Panc1 (cell line): Measurements from ENCODE around the gene NNT. TPM values are rescaled to one million over a fixed set of nuclear protein-coding genes. Genes with fewer than 3 reads are reported as not detected.

ENCODE experiments used
- ATAC-seq: fragments of 200-7000 bp; cut with Tn5 transposase; 2 replicates; pipeline ENCODE4 v1.9.1; 2020; ENCODE audit warnings: mild to moderate bottlenecking, moderate library complexity
- BruUV-seq: library from RNA; stranded (reverse); fragments of 400-500 nt; replicated peaks from 2 replicates; lab custom pipeline; 2021; lab: Mats Ljungman, UMichigan
- CTCF ChIA-PET: fragments of 300-600 bp; sonication (Branson Sonifier 250); formaldehyde crosslinking; loops from one replicate; lab custom pipeline; 2022; ENCODE audit warnings: antibody characterized with exemption; lab: Charles Lee
- POLR2A ChIA-PET: fragments of 300-600 bp; sonication (Branson Sonifier 250); formaldehyde crosslinking; loops from one replicate; lab custom pipeline; 2022; ENCODE audit warnings: antibody characterized with exemption; lab: Charles Lee
- DNase-seq: peaks from one replicate; pipeline ENCODE4 v3.0.0-alpha.2; 2010; ENCODE audit warnings: low read depth, low spot score
- H3K27ac ChIP-seq: 2 replicates; pipeline ENCODE4 v1.5.1; 2011; ENCODE audit warnings: mild to moderate bottlenecking, low read length, inconsistent platforms
- H3K27me3 ChIP-seq: fragments of 200-500 bp; sonication (Bioruptor generic); 2 replicates; pipeline ENCODE4 v1.6.0; 2014; ENCODE audit warnings: low read length, inconsistent platforms; ENCODE audit not compliant: control insufficient read depth, insufficient read depth
- H3K36me3 ChIP-seq: fragments of 200-500 bp; sonication (Bioruptor generic); 2 replicates; pipeline ENCODE4 v1.5.1; 2014; ENCODE audit warnings: inconsistent platforms, mild to moderate bottlenecking, low read length, moderate library complexity; ENCODE audit not compliant: control insufficient read depth, insufficient read depth
- H3K4me1 ChIP-seq: 2 replicates; pipeline ENCODE4 v1.5.1; 2011; ENCODE audit warnings: inconsistent platforms, mild to moderate bottlenecking, low read length, moderate library complexity; ENCODE audit not compliant: control insufficient read depth, insufficient read depth
- H3K4me3 ChIP-seq, 2 experiments: 2 replicates each; pipeline ENCODE4 v1.5.1; 2011 to 2012; ENCODE audit warnings: low read depth in 2 of 2, low read length in 2 of 2, mild to moderate bottlenecking in 2 of 2, inconsistent platforms in 1 of 2, moderate library complexity in 1 of 2
- H3K9me3 ChIP-seq: fragments of 200-500 bp; sonication (Bioruptor generic); 2 replicates; pipeline ENCODE4 v1.5.1; 2014; ENCODE audit warnings: low read depth, mild to moderate bottlenecking, inconsistent platforms, low read length, moderate library complexity; ENCODE audit not compliant: control insufficient read depth, insufficient read depth
- POLR2AphosphoS5 ChIP-seq: IDR thresholded peaks from 2 replicates; pipeline ENCODE4 v1.6.1; 2012; ENCODE audit warnings: mild to moderate bottlenecking, low read depth, low read length, moderate library complexity
- SIN3A ChIP-seq: IDR thresholded peaks from 2 replicates; pipeline ENCODE4 v1.6.1; 2012; ENCODE audit warnings: low read depth, mild to moderate bottlenecking, low read length, moderate library complexity, borderline replicate concordance; ENCODE audit not compliant: insufficient read depth
- TCF7L2 ChIP-seq: IDR thresholded peaks from 2 replicates; pipeline ENCODE4 v1.6.1; 2011; ENCODE audit warnings: mild to moderate bottlenecking, low read depth, low read length, inconsistent platforms
- in situ Hi-C: cut with HindIII; loops from 2 replicates; pipeline ENCODE4 v1.10.0; 2016; ENCODE audit warnings: low sequenced_read_pairs, low pct_unique_long_range_greater_than_20kb
- intact Hi-C: fragments of 100-400 bp; cut with micrococcal nuclease; formaldehyde crosslinking; loops from one replicate; pipeline ENCODE4 v1.10.0; 2022; ENCODE audit not compliant: unreplicated experiment
- total RNA-seq: library from RNA; stranded (reverse); gene quantifications from one replicate; pipeline ENCODE4 v1.2.1, GENCODE V29; 2021; ENCODE audit not compliant: unreplicated experiment
- TF ChIP-seq, protein P1 (sequence below), 2 experiments: IDR thresholded peaks; 2 replicates each; pipeline ENCODE4 v1.6.1; 2011 to 2012; ENCODE audit warnings: low read depth in 2 of 2, control low read depth in 1 of 2, low read length in 1 of 2, mild to moderate bottlenecking in 1 of 2, moderate library complexity in 1 of 2; ENCODE audit not compliant: insufficient read depth in 1 of 2
- TF ChIP-seq, protein P2 (sequence below): fragments of 450-650 bp; IDR thresholded peaks from 2 replicates; pipeline ENCODE4 v1.5.1; 2017; ENCODE audit warnings: mild to moderate bottlenecking

Gene NNT
- total RNA-seq, 1 experiment from 2014 or later: 78.7 TPM

DNA sequence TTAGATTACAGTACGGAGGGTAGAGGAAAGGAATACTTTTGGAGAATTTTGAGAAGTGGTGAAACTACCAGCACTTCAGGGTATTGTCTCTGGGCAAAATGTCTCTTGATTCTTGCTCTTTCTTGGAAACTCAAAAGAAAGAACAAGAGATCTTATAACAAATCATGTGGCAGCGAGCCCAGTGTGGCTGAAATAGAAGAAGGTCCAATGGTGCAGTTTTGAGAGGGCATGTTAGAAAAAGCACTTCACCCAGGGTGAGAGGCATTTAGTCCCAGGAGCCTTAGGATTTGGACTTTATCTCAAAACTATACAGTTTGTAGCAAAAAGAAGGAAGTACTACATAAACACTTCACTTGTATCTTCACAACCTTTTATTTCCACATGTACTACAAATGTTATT is 39.4 kb downstream of the NNT start:
- no TSS peak for BruUV-seq
- no peak for TF ChIP-seq TCF7L2
- no peak for TF ChIP-seq SIN3A
- TF ChIP-seq, protein P1, sequence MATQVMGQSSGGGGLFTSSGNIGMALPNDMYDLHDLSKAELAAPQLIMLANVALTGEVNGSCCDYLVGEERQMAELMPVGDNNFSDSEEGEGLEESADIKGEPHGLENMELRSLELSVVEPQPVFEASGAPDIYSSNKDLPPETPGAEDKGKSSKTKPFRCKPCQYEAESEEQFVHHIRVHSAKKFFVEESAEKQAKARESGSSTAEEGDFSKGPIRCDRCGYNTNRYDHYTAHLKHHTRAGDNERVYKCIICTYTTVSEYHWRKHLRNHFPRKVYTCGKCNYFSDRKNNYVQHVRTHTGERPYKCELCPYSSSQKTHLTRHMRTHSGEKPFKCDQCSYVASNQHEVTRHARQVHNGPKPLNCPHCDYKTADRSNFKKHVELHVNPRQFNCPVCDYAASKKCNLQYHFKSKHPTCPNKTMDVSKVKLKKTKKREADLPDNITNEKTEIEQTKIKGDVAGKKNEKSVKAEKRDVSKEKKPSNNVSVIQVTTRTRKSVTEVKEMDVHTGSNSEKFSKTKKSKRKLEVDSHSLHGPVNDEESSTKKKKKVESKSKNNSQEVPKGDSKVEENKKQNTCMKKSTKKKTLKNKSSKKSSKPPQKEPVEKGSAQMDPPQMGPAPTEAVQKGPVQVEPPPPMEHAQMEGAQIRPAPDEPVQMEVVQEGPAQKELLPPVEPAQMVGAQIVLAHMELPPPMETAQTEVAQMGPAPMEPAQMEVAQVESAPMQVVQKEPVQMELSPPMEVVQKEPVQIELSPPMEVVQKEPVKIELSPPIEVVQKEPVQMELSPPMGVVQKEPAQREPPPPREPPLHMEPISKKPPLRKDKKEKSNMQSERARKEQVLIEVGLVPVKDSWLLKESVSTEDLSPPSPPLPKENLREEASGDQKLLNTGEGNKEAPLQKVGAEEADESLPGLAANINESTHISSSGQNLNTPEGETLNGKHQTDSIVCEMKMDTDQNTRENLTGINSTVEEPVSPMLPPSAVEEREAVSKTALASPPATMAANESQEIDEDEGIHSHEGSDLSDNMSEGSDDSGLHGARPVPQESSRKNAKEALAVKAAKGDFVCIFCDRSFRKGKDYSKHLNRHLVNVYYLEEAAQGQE (IDR thresholded peaks at IDR 0.05; ENCODE audit: insufficient read depth in 1 of 2, low read depth in 2 of 2, low read length in 1 of 2): no peak
- no peak for TF ChIP-seq POLR2AphosphoS5
- TF ChIP-seq, protein P2, sequence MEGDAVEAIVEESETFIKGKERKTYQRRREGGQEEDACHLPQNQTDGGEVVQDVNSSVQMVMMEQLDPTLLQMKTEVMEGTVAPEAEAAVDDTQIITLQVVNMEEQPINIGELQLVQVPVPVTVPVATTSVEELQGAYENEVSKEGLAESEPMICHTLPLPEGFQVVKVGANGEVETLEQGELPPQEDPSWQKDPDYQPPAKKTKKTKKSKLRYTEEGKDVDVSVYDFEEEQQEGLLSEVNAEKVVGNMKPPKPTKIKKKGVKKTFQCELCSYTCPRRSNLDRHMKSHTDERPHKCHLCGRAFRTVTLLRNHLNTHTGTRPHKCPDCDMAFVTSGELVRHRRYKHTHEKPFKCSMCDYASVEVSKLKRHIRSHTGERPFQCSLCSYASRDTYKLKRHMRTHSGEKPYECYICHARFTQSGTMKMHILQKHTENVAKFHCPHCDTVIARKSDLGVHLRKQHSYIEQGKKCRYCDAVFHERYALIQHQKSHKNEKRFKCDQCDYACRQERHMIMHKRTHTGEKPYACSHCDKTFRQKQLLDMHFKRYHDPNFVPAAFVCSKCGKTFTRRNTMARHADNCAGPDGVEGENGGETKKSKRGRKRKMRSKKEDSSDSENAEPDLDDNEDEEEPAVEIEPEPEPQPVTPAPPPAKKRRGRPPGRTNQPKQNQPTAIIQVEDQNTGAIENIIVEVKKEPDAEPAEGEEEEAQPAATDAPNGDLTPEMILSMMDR: no peak
- intact Hi-C loops: no loop called here
- no peaks in the 10 kb centered on the region for H3K27me3 ChIP-seq
- ChIA-PET CTCF (interaction anchor here (1.2 kb wide), 1 partner anchor 11 kb away, joined by 3 read pairs; no protein-coding TSS in a partner anchor), POLR2A (no interaction called here)
- DNase-seq (no peak), ATAC-seq (no peak)
- no peak overlapping the region for H3K4me3 ChIP-seq
- no peaks in the 10 kb centered on the region for H3K4me1 ChIP-seq
- in situ Hi-C loops: no loop called here
- no peaks in the 10 kb centered on the region for H3K9me3 ChIP-seq
- H3K36me3 ChIP-seq: peaks cover 8% of the 10 kb centered on the region
- no peak overlapping the region for H3K27ac ChIP-seq

DNA sequence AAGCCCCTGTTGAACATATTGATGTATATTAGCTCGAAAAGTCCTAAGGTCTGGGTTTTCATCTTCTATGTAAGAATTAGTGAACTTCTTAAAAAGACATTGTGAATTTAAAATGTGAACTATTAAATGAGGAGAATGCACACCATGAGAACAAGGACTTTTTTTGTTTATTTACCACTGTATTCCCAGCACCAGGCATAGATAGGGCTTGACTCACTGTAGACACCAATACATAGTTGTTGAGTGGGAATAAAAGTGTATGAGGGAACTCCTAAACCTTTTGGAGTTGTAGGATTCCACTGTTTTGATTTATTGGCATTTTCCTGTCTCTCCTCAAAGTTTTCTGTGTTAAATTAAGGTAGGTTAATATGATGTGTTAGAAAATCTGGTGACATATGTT is 40.3 kb downstream of the NNT start:
- H3K27me3 ChIP-seq: no peaks in the 10 kb centered on the region
- ChIA-PET CTCF (interaction anchor here (1.2 kb wide), 1 partner anchor 12 kb away, joined by 3 read pairs; no protein-coding TSS in a partner anchor), POLR2A (no interaction called here)
- TF ChIP-seq, protein P1 (IDR thresholded peaks at IDR 0.05; ENCODE audit: insufficient read depth in 1 of 2, low read depth in 2 of 2, low read length in 1 of 2): no peak
- no peak for TF ChIP-seq SIN3A
- no peak for TF ChIP-seq POLR2AphosphoS5
- TF ChIP-seq, protein P2: no peak
- H3K4me1 ChIP-seq: no peaks in the 10 kb centered on the region
- no TSS peak for BruUV-seq
- H3K9me3 ChIP-seq: no peaks in the 10 kb centered on the region
- intact Hi-C loops: no loop called here
- in situ Hi-C loops: no loop called here
- no peak overlapping the region for H3K4me3 ChIP-seq
- no peak for ATAC-seq
- no peak for DNase-seq
- H3K36me3 ChIP-seq: peaks cover 8% of the 10 kb centered on the region
- no peak overlapping the region for H3K27ac ChIP-seq
